GM10248 (cell line): ENCODE measurements around the gene RTN4IP1.

Experiments used
- CTCF ChIA-PET: fragments of 300-600 bp; sonication (Branson Sonifier 250); formaldehyde crosslinking; extraction: SDS; loops from one replicate; lab custom pipeline; 2021; ENCODE audit warnings: antibody characterized with exemption; lab: Yijun Ruan, JAX
- POLR2A ChIA-PET: fragments of 350-650 bp; sonication (Branson Sonifier 250); formaldehyde crosslinking; extraction: SDS; loops from one replicate; lab custom pipeline; 2020; ENCODE audit warnings: antibody characterized with exemption; lab: Yijun Ruan, JAX
- DNase-seq: peaks from one replicate; pipeline ENCODE4 v3.0.0; 2012; ENCODE audit errors: extremely low spot score
- TF ChIP-seq, protein P1 (sequence below): IDR thresholded peaks from 2 replicates; pipeline ENCODE4 v1.5.1; 2012; ENCODE audit warnings: mild to moderate bottlenecking, low read depth; ENCODE audit errors: extremely low read depth, missing control alignments, control extremely low read depth

Gene RTN4IP1

DNA sequence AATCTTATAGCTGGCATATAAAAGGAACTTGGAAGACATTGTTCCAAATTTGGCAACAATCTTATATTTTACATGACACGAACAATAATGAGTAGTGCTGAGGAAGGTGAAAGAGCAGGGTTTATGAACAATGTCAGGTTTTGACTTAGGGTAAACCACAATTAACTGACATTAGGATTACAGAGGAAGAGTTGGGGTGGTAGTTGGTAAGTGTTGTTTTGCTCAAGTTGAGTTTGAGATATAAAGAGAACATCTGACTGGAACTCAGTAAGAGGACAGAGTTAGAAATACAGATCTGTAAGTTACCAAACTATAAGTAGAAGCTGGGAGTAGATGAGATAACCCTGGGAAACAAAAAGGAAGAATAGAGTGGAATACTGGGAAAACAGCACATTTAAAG, 15.1 kb downstream of the RTN4IP1 start:
- no peak for DNase-seq
- POLR2A ChIA-PET = no interaction called here
- TF ChIP-seq, protein P1, sequence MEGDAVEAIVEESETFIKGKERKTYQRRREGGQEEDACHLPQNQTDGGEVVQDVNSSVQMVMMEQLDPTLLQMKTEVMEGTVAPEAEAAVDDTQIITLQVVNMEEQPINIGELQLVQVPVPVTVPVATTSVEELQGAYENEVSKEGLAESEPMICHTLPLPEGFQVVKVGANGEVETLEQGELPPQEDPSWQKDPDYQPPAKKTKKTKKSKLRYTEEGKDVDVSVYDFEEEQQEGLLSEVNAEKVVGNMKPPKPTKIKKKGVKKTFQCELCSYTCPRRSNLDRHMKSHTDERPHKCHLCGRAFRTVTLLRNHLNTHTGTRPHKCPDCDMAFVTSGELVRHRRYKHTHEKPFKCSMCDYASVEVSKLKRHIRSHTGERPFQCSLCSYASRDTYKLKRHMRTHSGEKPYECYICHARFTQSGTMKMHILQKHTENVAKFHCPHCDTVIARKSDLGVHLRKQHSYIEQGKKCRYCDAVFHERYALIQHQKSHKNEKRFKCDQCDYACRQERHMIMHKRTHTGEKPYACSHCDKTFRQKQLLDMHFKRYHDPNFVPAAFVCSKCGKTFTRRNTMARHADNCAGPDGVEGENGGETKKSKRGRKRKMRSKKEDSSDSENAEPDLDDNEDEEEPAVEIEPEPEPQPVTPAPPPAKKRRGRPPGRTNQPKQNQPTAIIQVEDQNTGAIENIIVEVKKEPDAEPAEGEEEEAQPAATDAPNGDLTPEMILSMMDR = no peak

DNA sequence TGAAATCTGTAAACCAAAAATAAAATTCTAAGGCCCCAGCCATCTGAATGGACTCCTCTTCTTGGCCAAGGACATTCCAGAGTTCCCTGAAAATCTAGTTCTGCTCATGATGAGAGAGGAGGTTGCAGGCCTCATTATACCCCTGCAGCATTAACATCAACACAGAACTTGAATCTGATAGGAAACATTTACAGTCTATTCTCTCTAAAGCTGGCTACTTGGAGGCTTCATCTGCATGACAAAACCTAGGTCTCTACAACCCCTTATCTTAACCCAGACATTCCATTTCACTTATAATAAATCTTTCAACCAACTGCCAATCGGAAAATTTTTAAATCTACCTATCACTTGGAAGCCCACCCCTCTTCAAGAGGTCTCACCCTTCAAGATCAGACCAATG, 15.7 kb downstream of the RTN4IP1 start:
- DNase-seq = no peak
- ChIA-PET CTCF (interaction anchor here (1.2 to 2.3 kb wide), 5 partner anchors 14 to 384 kb away, joined by 3 to 6 read pairs (median 5); no protein-coding TSS in a partner anchor), POLR2A (interaction anchor here (0.6 kb wide), 1 partner anchor 31 kb away, joined by 3 read pairs; no protein-coding TSS in a partner anchor)
- TF ChIP-seq, protein P1 = no peak

More for the DNA sequence above, 15.1 kb downstream of the RTN4IP1 start:
- CTCF ChIA-PET = interaction anchor here (1.2 to 2.3 kb wide), 5 partner anchors 14 to 384 kb away, joined by 3 to 6 read pairs (median 4); no protein-coding TSS in a partner anchor

DNA sequence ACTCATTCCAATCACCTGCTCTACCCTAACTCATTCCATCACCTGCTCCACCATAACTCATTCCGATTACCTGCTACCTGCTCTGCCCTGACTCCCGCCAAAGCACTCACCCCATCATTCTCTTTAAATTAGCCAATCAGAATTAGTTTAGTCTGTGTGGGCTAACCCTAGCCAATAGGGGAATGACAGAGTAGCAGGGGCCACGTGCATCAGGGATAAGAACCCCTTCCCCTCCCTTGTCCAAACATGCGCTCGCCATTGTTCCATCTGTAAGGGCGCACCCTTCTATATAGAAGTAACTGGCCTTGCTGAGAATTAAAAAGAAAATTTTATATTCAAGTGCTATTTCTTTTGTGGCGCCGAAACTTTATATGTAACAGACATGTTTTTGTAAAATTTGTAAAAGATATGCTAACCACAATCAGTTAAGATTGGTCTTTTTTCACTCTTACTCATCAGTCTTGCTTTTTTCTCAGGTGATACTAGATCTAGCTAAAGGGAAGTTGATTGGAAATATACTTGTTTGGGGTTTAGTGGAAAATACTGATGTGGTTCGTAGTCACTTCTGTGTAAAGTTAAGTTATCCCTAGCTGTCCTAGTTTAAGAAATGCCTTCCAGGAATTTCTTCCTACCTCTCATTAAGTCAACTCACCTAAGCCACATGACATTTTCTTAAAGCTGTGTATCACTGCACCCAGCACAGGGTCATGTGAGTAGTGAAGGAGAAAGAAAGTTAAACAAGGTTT, 16.5 kb downstream of the RTN4IP1 start:
- TF ChIP-seq, protein P1 = no peak
- ChIA-PET CTCF (interaction anchor here (1.2 to 1.7 kb wide), 4 partner anchors 15 to 367 kb away, joined by 3 to 5 read pairs (median 4); no protein-coding TSS in a partner anchor), POLR2A (interaction anchor here (0.6 kb wide), 1 partner anchor 32 kb away, joined by 3 read pairs; no protein-coding TSS in a partner anchor)
- no peak for DNase-seq

DNA sequence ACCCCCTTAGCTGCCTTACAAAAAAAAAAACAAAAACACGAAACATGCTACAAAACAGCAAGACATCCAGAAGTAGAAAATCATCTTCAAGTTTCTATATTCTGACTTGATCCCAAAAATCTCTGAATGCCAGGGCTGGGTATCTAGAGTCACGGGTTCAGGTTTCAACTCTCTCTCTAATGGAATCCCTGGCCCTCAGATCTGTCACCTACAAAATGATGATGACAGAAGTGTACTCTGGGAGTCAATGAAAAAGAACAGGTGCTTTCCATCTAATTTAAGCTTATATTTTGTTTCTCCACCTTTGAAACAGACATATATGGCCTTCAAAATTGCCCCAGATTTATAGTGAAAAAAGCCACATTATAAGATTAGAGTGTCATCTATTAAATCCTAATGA, 18.3 kb downstream of the RTN4IP1 start:
- ChIA-PET CTCF (interaction anchor here (1.0 to 2.0 kb wide), 8 partner anchors 10 to 368 kb away, joined by 3 to 13 read pairs (median 4); partner anchors contain the start of gene ATG5), POLR2A (no interaction called here)

DNA sequence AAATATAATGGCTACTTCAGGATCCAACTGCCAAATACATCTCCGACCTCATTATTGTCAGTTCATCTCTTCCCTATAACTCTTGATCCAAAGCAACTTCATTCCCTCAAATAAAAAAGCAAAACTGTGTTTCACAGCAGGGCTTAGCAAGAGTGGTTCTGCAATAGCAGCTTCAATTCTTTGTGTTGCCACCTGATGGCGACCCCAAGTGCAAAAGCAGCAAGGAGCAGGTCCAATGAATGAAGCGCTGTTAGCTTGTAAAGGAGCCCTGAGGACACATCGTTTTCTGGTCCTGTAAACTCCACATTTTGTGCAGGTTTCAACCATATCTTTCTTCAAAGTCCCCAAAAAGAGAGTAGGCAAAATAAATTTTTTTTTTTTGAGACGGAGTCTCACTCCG, 19.6 kb downstream of the RTN4IP1 start:
- no peak for DNase-seq
- CTCF ChIA-PET = interaction anchor here (0.6 to 2.0 kb wide), 8 partner anchors 16 to 370 kb away, joined by 3 to 13 read pairs (median 3); no protein-coding TSS in a partner anchor
- TF ChIP-seq, protein P1 = peak; percentile 57
- POLR2A ChIA-PET = no interaction called here

More for the DNA sequence above, 18.3 kb downstream of the RTN4IP1 start:
- no peak for DNase-seq
- TF ChIP-seq, protein P1 = no peak

DNA sequence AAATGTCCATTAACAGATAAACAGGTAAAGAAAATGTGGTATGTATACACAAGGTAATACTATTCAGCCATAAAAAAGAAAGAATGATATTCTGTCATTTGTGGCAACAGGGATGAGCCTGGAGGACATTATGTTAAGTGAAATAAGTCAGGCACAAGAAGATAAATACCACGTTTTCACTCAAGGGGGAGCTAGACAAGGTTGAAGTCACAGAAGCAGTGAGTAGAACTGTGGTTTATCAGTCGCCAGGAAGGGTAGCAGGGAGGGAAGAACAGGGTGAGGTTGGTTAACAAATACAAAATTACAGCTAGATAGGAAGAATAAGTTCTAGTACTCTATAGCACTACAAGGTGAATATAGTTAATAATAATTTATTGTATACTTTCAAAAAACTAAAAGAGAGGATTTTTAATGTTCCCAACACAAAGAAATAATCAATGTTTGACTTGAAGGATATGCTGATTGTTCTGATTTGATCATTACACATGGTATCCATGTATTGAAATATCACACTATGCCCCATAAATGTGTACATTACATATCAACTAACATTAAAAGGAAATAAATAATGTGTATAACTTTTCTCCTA, 21.1 kb downstream of the RTN4IP1 start:
- TF ChIP-seq, protein P1 = peak; percentile 78
- DNase-seq = peak; percentile 51
- CTCF ChIA-PET = interaction anchor here (0.6 to 1.5 kb wide), 29 partner anchors 11 to 511 kb away, joined by 3 to 18 read pairs (median 3); no protein-coding TSS in a partner anchor
- POLR2A ChIA-PET = interaction anchor here (0.6 kb wide), 1 partner anchor 56 kb away, joined by 5 read pairs; no protein-coding TSS in a partner anchor
